ENCODE data around the gene ETS2. TPM values are rescaled to one million over a fixed set of nuclear protein-coding genes. Genes with fewer than 3 reads are reported as not detected.

Gene ETS2
- total RNA-seq, 1 donor from 2014 or later: 15.4 TPM

GRCh38 chr21:38780879-38781278 is 24.9 kb upstream of the ETS2 start:
- Mint-ChIP-seq H3K4me1 (no peaks in the 10 kb centered on the region), H3K9me3 (peaks cover 19% of the 10 kb centered on the region), H3K4me3 (no peak overlapping the region), H3K27ac (ENCODE audit: unreplicated experiment) (no peak overlapping the region), H3K36me3 (ENCODE audit: low read depth) (peaks cover 18% of the 10 kb centered on the region), H3K27me3 (ENCODE audit: low read depth) (no peaks in the 10 kb centered on the region)
- no peak for DNase-seq (ENCODE audit: low read depth, low spot score)
- TF ChIP-seq CTCF (conservative IDR thresholded peaks at IDR 0.05): no peak

GRCh38 chr21:38784458-38785266 is 21.1 kb upstream of the ETS2 start:
- Mint-ChIP-seq H3K27me3 (ENCODE audit: low read depth) (peaks cover 4% of the 10 kb centered on the region), H3K9me3 (peaks cover 13% of the 10 kb centered on the region), H3K27ac (ENCODE audit: unreplicated experiment) (no peak overlapping the region), H3K36me3 (ENCODE audit: low read depth) (peaks cover 13% of the 10 kb centered on the region), H3K4me1 (peaks cover 7% of the 10 kb centered on the region), H3K4me3 (no peak overlapping the region)
- TF ChIP-seq CTCF (conservative IDR thresholded peaks at IDR 0.05): no peak
- no peak for DNase-seq (ENCODE audit: low read depth, low spot score)

- peaks cover 4% of the 10 kb centered on the region for H3K27me3 Mint-ChIP-seq (ENCODE audit: low read depth)
- peaks cover 12% of the 10 kb centered on the region for H3K9me3 Mint-ChIP-seq
- H3K4me1 Mint-ChIP-seq: peaks cover 7% of the 10 kb centered on the region
- H3K36me3 Mint-ChIP-seq (ENCODE audit: low read depth): peaks cover 13% of the 10 kb centered on the region
- DNase-seq (ENCODE audit: low read depth, low spot score): no peak
- no peak overlapping the region for H3K27ac Mint-ChIP-seq (ENCODE audit: unreplicated experiment)
- no peak for TF ChIP-seq CTCF (conservative IDR thresholded peaks at IDR 0.05)
- no peak overlapping the region for H3K4me3 Mint-ChIP-seq
Measured at GRCh38 chr21:38785483-38785882, 20.2 kb upstream of the ETS2 start.

GRCh38 chr21:38787016-38787415 is 18.7 kb upstream of the ETS2 start:
- H3K9me3 Mint-ChIP-seq: peaks cover 5% of the 10 kb centered on the region
- peaks cover 7% of the 10 kb centered on the region for H3K4me1 Mint-ChIP-seq
- H3K4me3 Mint-ChIP-seq: no peak overlapping the region
- peaks cover 7% of the 10 kb centered on the region for H3K36me3 Mint-ChIP-seq (ENCODE audit: low read depth)
- TF ChIP-seq CTCF (conservative IDR thresholded peaks at IDR 0.05): no peak
- no peak overlapping the region for H3K27ac Mint-ChIP-seq (ENCODE audit: unreplicated experiment)
- H3K27me3 Mint-ChIP-seq (ENCODE audit: low read depth): peaks cover 4% of the 10 kb centered on the region
- no peak for DNase-seq (ENCODE audit: low read depth, low spot score)

GRCh38 chr21:38787461-38788274 is 18.1 kb upstream of the ETS2 start:
- DNase-seq (ENCODE audit: low read depth, low spot score): no peak
- no peak for TF ChIP-seq CTCF (conservative IDR thresholded peaks at IDR 0.05)
- no peak overlapping the region for H3K4me3 Mint-ChIP-seq
- H3K27ac Mint-ChIP-seq (ENCODE audit: unreplicated experiment): no peak overlapping the region
- peaks cover 4% of the 10 kb centered on the region for H3K9me3 Mint-ChIP-seq
- peaks cover 4% of the 10 kb centered on the region for H3K27me3 Mint-ChIP-seq (ENCODE audit: low read depth)
- peaks cover 7% of the 10 kb centered on the region for H3K4me1 Mint-ChIP-seq
- H3K36me3 Mint-ChIP-seq (ENCODE audit: low read depth): peaks cover 4% of the 10 kb centered on the region

Measured in neural crest cell (in vitro differentiated cells).